Fibroblast of pulmonary artery (primary cell): Measurements from ENCODE around the gene MRPS27.
A peak's percentile ranks its signal among the peaks of the same experiment; 100 is the strongest.

Source experiments
- DNase-seq: peaks from one replicate; pipeline ENCODE4 v3.0.0-alpha.2; 2010; ENCODE audit warnings: low read depth
- H3K4me3 ChIP-seq: replicated peaks from 2 replicates; pipeline ENCODE4 v1.5.1; 2011; ENCODE audit warnings: low read depth, mild to moderate bottlenecking, control low read depth, low read length, moderate library complexity
- TF ChIP-seq, protein P1 (sequence below): IDR thresholded peaks from 2 replicates; pipeline ENCODE4 v1.5.1; 2011; ENCODE audit warnings: mild to moderate bottlenecking, control low read depth, low read length, inconsistent platforms; ENCODE audit errors: missing control alignments

The MRPS27 gene

DNA sequence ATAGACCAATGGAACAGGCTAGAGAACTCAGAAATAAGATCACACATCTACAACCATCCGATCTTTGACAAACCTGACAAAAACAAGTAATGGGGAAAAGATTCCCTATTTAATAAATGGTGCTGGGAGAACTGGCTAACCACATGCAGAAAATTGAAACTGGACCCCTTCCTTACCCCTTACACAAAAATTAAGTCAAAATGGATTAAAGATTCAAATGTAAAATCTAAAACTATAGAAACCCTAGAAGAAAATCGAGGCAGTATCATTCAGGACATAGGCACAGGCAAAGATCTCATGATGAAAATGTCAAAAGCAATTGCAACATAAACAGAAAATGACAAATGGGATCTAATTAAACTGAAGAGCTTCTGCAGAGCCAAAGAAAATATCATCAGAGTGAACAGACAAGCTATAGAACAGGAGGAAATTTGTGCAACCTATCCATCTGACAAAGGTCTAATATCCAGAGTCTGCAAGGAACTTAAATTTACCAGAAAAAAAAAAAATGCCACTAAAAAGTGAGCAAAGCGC, 43.8 kb downstream of the MRPS27 start:
- DNase-seq = no peak
- TF ChIP-seq, protein P1, sequence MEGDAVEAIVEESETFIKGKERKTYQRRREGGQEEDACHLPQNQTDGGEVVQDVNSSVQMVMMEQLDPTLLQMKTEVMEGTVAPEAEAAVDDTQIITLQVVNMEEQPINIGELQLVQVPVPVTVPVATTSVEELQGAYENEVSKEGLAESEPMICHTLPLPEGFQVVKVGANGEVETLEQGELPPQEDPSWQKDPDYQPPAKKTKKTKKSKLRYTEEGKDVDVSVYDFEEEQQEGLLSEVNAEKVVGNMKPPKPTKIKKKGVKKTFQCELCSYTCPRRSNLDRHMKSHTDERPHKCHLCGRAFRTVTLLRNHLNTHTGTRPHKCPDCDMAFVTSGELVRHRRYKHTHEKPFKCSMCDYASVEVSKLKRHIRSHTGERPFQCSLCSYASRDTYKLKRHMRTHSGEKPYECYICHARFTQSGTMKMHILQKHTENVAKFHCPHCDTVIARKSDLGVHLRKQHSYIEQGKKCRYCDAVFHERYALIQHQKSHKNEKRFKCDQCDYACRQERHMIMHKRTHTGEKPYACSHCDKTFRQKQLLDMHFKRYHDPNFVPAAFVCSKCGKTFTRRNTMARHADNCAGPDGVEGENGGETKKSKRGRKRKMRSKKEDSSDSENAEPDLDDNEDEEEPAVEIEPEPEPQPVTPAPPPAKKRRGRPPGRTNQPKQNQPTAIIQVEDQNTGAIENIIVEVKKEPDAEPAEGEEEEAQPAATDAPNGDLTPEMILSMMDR = no peak
- no peak overlapping the region for H3K4me3 ChIP-seq

DNA sequence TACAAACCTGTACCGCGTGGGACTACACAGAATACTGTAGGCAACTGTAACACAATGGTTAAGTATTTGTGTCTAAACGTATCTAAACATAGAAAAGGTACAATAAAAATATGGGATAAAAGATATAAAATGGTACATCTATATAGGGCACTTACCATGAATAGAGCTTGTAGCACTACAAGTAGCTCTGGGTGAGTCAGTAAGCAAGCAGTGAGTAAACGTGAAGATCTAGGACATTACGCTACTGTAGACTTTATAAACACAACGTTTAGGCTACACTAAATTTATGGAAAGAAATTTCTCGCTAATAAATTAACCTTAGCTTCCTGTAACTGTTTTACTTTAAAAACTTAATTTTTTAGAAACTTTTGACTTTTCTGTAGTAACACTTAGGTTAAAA, 46.5 kb downstream of the MRPS27 start:
- TF ChIP-seq, protein P1 = no peak
- no peak overlapping the region for H3K4me3 ChIP-seq
- no peak for DNase-seq

DNA sequence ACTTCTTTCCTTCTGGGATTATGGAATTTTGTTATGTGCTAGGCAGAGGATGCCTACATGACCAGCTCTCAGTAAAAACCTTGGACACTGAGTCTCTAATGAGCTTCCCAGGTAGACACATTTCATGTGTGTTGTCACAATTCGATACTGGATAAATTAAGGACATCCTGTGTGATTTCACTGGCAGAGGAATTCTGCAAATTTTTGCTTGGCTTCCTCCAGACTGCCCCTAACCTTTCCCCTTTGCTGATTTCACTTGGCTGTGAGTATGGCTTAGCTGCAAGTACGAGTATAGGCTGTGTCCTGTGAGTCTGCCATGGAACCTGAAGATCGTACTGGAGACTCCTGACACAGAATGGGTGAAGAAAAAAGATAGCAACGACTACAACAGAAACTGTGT, 47.6 kb downstream of the MRPS27 start:
- H3K4me3 ChIP-seq = no peak overlapping the region
- TF ChIP-seq, protein P1 = no peak
- DNase-seq = no peak

DNA sequence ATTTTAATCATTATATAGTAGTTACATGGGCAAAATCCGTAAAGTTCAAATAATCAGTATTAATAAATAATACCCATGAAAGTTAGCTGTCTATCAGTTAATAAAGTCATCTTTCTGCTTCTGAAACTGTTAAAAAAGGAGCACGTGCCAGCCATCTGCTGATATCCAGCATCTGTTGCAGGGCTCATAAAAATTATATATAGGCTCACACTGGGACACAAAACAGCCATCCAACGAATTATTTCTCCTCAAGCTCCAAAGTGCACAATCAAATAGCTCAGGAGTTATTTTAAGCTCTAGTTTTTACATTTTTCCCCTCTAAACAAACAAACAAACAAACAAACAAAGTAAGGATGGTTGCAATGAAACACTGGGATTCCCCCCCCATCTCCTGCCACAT, 48.3 kb downstream of the MRPS27 start:
- TF ChIP-seq, protein P1 = no peak
- H3K4me3 ChIP-seq = no peak overlapping the region

DNA sequence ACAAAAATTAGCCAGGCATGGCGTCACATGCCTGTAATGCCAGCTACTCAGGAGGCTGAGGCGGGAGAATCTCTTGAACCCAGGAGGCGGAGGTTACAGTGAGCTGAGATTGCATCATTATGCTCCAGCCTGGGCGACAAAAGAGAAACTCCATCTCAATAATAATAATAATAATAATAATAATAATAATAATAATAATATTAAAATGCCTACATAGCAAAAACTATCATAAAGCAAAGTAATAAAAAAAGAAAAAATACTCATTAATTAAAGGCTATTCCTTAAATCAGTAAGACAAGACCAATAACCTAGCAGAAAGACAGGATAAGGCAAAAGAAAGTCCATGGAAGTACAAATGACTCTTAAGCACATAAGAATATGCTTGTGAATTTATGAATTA, 50.0 kb downstream of the MRPS27 start:
- no peak for DNase-seq
- no peak overlapping the region for H3K4me3 ChIP-seq
- TF ChIP-seq, protein P1 = no peak

More for the DNA sequence above, 48.3 kb downstream of the MRPS27 start:
- DNase-seq = no peak

DNA sequence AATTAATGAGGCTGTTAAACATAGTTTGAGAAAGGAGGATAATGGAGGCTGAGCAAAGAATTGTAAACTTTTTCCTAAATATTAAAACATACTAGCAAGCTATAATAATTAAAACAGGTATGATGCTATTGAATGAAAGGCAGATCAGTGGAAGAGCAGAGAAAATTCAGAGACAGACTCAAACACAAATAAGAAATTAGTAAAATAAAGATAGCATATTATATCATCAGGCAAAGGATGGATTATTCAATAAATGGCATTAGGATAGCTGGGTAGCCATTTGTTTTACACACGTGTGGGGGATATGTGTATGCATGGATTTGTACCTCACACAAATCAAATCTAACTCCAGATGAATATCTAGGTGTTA, 50.6 kb downstream of the MRPS27 start:
- TF ChIP-seq, protein P1 = no peak
- H3K4me3 ChIP-seq = no peak overlapping the region
- no peak for DNase-seq

DNA sequence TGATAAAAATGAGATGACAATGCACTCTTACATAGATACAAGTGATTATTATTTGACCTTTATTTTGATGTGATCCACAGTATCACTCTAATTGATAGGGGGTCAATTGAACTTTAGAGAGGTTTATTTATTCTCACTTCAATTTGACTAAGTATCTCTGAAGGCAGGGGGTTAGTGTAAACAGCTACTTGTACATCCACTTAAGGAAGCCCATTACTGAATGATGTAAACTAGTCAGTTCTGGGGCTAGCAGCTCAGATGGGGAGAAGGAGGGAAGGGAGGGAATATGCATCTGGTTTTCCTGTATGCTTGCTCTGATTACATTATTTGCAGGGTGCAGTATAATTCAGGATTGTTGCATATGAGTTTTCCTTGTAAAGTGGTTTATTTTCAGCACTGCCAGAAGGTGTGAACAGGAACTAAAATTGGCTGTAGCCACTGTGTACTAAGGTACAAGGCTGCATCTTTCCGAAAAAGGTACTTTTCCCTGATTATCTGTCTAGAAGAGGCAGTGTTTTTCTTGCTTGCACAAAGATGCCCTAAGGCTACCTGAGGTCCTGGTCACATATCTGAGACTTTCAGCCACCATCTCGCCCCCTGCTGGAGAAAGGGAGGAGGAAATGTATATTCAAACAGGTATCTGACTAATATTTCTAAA, 51.2 kb downstream of the MRPS27 start:
- H3K4me3 ChIP-seq = no peak overlapping the region
- peak; percentile 64 for DNase-seq
- TF ChIP-seq, protein P1 = peak; percentile 84
